Vagina (tissue), 2 donors: ENCODE data around the gene GJA8. TPM values are rescaled to one million over a fixed set of nuclear protein-coding genes. Genes with fewer than 3 reads are reported as not detected.
"Not testable (repeated sequence)": the region's sequence is repeated elsewhere in the genome, so short reads cannot be mapped to it uniquely, and the experiment has no call there.

Experiments
- DNase-seq, 2 donors: peaks; one replicate each; pipeline ENCODE4 v3.0.0-alpha.2; 2017; ENCODE audit errors: extremely low spot score in 2 of 2
- H3K27ac ChIP-seq: fragments of 200-600 bp; sonication (generic); one replicate; pipeline ENCODE4 v1.5.1; 2019
- H3K27me3 ChIP-seq: fragments of 200-600 bp; sonication (generic); one replicate; pipeline ENCODE4 v1.5.1; 2019
- H3K36me3 ChIP-seq, 2 donors: fragments of 200-600 bp; sonication (generic); one replicate each; pipeline ENCODE4 v1.5.1; 2017 to 2019
- H3K4me1 ChIP-seq: fragments of 200-600 bp; sonication (generic); one replicate; pipeline ENCODE4 v1.5.1; 2019
- H3K4me3 ChIP-seq, 2 donors: fragments of 200-600 bp; sonication (generic); 1 replicate in 1 of 2; 2 replicates in 1 of 2; pipeline ENCODE4 v1.5.1; 2016 to 2019
- H3K9me3 ChIP-seq: fragments of 200-600 bp; sonication (generic); one replicate; pipeline ENCODE4 v1.5.1; 2019
- intact Hi-C: fragments of 100-400 bp; cut with DNase I; formaldehyde crosslinking; loops from one replicate; pipeline ENCODE4 v1.15.1; 2023
- total RNA-seq: library from RNA; depleted of rRNA; stranded (reverse); fragments of >200 nt; gene quantifications from one replicate; pipeline ENCODE4 v1.2.3, GENCODE V29; 2016

The GJA8 gene
- total RNA-seq, 1 donor from 2014 or later, result not detected

DNA sequence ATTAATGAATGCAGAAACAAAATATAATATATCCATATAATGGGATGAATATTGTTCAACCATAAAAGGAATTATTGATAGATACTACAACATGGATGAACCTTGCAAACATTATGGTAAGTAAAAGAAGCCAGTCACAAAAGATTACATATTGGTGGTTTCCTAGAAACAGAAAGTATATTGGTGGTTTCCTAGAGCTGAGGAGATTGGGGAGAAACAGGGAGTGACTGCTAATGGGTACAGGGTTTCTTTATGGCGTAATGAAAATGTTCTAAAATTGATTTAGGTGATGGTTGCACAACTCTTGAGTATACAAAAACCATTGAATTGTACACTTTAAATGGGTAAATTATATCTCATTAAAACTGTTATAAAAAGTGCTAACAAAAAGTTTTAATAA lies 40.0 kb downstream of the GJA8 start:
- H3K36me3 ChIP-seq, intact Hi-C loops, H3K27me3 ChIP-seq, H3K4me1 ChIP-seq, DNase-seq, H3K4me3 ChIP-seq, H3K27ac ChIP-seq, H3K9me3 ChIP-seq: not testable (repeated sequence)

DNA sequence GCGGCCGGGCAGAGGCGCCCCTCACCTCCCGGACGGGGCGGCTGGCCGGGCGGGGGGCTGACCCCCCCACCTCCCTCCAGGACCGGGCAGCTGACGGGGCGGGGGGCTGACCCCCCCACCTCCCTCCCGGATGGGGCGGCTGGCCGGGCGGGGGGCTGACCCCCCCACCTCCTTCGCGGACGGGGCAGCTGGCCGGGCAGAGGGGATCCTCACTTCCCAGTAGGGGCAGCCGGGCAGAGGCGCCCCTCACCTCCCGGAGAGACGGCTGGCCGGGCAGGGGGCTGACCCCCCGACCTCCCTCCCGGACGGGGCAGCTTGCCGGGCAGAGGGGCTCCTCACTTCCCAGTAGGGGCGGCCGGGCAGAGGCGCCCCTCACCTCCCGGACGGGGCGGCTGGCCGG lies 46.9 kb downstream of the GJA8 start:
- H3K4me3 ChIP-seq, H3K27me3 ChIP-seq, H3K27ac ChIP-seq, intact Hi-C loops, DNase-seq, H3K36me3 ChIP-seq, H3K9me3 ChIP-seq, H3K4me1 ChIP-seq: not testable (repeated sequence)

Other genes with a start within 250 kb of the GJA8 start
- gene ACP6, start 232.3 kb upstream of the GJA8 start, total RNA-seq, result 14.2 TPM
- 11.5 TPM for gene GJA5, start 142.2 kb upstream of the GJA8 start, total RNA-seq
- 20.6 TPM for gene GPR89B, start 25.6 kb downstream of the GJA8 start, total RNA-seq
- 9.1 TPM for gene NBPF11, start 249.5 kb downstream of the GJA8 start, total RNA-seq